CD4-positive, alpha-beta T cell treated with Interleukin-6 for 4 hours (primary cell): ENCODE measurements around the gene GOLGA6C.
"Not testable (repeated sequence)": the region's sequence is repeated elsewhere in the genome, so short reads cannot be mapped to it uniquely, and the experiment has no call there.

Experiments used
- DNase-seq: peaks from one replicate; pipeline ENCODE4 v3.0.0-alpha.2; 2020; ENCODE audit warnings: mixed read lengths

Gene GOLGA6C

DNA sequence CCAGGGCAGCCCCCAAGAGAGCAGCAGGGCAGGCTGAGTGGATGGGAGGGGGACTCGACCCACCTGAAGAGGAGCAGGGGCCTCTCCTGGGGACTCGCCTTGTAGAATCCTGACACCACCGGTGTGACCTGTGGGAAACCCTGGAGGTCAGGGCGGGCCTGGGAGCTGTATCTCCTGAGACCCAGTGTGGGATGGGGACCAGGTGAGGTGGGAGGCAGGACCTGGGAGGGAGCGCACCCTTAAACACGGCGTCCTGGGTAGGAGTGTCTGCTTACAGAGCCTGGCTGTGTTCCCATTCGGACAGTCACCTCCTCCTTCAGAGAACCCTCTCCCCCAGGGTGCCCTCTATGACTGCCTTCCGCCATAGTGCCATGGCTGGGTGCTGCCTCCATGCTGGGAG is 29.3 kb upstream of the GOLGA6C start:
- no peak for DNase-seq

DNA sequence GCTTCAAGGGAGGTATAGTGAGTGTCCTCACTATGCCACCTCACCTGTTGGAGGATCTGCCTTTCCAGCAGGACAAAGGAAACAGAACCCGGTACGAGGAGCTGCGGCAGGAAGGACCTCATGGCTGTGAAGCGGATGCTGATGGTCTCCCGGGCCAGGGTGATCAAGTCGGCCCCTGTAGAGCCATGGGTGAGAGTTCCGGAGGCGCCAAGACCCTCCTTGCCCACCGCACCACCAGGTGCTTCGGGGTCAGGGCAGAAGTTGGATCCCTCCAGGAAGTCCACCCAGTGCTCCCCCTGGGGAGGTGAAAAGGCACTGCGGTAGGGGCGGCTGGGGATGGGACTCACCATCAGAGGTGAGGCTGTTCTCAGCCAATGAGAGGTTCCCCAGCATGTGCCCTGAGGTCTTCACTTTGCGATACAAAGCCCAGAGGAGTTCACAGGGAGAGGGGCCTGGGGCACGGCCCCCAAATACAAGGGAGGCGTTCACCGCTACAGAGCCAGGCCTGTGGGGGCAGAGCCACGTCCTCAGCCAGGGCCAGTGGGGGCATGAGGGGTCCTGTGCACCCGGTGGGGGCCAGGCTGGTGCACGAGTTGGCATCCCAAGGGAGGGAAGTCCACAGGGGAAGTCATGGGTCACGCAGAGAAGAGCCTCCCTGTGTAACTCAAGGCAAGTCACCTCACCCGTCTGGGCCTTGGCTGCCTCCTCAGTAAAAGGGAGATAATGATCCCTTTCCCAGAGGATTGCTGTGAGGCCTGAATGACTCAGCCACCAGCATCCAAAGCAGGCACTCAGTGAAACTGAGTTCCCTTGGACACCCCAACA is 28.7 kb upstream of the GOLGA6C start:
- DNase-seq, result no peak

DNA sequence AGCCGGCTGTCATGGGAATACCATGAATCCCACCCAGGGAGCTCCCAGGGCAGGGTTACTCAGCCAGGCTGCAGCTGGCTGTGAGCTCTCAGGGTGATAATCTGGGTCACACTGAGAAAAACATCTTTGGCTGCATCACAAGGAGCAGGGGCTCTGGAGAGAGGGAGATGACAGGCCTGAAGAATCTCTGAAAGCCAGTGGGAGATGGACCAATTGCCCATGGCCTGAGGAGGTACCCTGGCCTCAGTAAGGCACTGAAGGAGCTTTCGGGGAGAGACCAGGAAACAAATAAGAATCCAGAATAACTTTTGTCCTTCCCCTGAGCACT is 28.2 kb upstream of the GOLGA6C start:
- DNase-seq, result no peak

DNA sequence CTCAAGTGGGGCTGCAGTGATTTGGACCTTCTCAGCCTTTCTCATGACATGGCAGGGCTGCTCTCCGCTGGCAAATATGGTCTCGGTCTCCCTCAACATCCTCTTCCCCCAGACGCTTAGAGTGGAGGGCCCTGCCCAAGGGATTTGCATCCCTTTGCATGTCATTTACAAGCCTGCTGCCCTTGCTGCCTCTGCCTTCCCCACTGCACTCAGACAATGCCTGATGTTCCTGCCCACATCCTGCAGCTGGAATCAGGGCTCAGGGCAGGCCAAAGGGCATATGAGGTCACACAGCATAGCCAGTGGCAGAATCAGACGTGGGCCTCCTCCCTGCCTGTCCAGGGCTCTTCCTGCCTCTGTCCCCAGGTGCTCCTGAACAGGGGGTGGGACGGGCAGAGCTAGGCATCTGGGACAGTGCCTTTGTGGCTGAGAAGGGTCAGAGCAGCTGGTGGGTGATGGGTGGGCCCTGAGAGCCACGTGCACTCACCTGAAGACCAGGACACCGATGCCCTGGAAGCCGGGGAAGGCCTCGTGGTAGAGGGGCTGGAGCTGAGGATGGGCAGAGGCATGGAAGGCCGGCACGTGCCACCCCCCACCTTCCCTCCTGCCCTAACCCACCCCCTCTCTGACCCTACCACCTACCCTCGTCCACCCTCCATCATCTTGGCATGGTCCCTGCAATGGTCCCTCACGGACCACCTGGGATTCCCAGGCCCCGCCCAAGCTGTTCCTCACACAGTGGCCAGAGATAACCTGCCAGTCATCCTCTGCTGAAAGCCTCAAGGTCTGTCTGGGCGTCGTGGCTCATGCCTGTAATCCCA is 27.4 kb upstream of the GOLGA6C start:
- DNase-seq, result no peak

DNA sequence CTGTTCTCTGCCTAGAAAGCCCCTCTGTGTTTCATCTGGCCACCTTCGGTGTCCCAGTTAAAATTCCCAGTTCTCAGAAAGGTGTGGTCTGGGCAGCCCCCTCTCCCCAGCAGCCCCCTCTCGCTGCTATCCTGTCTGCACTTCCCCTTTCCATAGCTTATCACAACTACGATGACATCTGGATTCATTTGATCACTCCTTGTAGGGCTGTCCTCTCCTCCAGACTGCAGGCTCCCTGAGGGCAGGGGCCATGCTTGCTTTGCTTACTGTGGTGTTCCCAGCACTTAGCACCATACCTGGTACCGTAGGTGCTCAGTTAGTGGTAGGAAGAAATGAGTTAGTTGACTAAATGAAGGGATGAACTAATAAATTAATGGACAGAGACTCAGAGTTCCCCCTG is 26.3 kb upstream of the GOLGA6C start:
- DNase-seq, result no peak

DNA sequence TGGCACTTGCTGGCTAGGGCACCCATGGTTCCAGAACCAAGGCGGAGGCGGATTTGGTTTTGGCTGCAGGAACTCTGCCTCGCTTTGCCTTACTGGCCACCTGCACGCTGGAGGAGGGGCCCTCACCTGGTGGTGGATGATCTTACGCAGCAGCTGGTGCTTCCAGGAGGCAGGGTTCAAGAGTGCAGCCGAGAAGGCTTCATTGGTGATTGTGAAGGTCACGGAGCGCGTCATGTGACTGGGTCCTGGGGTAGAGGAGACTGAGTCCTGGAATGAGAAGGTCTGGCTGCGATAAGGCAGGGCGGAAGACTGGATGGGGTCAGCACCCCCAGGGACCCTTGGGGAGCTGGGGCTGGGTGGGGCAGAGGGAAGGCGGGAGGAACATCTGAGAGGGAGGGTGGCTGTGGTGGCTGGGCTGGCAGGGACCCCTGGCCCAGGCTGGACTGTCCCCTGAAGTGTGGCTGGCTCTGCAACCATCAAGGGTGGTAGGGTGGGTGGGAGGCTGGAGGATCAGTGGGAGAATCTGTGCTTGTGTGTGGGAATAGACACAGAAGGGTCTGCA is 25.8 kb upstream of the GOLGA6C start:
- DNase-seq, result no peak

DNA sequence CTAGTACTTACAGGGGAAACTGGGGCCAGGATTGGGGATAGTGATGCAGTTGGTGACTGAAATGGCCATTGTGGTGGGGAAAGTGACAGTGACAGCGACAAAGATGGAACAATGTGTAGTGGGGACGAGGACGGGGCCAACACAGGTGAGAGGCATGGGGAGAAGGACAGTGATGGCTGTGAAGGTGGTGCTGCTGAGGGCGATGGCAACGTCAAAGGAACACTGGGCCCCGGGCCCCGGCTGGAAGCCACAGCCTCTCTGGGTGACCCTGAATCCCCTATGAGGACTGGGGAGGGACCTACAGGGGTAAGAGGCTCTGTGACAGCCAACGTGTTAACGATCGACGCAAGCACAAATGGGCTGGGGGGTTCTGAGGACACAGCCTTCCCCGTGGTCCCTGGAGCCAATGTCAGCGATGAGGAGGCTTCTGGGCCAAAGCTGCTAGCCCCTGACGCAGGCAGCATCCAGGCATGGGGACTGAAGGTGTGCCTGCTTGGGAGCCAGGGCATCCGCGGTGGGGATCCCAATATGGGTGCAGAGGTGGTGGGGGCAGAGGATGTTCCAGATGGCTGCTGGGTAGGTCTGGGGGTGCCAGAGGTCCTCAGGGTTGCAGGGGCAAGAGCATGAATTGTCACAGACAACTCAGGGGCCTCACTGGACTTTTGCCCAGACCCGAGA is 25.2 kb upstream of the GOLGA6C start:
- DNase-seq, result no peak

DNA sequence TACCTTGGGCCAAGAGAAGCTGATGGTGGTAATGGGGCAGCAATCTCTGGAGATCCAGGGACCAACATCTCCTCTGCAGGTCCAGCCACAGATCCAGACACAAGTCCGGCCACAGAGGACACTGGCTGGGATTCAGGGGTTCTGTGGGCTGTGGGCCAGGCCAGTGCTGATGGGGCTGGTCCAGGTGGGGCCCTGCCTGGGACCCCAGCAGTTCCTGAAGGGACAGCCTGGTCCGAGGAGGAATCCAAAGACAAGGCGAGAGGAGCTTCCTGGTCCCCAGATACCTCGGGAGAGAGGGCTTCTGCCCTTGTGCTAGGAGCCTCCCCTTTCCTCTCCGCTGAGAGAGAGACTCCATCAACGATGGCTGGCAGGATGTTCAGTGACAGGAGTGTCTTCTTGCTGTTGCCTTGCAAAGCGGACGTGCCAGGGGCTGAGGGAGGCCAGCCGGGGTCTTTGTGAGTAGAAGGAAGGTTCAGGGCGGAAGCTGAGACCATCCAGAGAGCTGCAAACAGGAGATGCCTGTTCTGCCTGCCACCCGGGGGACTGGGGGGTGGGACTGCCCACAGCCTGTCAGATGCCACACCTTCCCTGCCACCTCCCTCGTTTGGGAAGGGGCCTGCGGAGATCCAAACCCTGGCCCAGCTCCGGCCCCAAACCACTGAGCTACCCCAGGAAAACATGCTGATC is 24.5 kb upstream of the GOLGA6C start:
- DNase-seq, result no peak

DNA sequence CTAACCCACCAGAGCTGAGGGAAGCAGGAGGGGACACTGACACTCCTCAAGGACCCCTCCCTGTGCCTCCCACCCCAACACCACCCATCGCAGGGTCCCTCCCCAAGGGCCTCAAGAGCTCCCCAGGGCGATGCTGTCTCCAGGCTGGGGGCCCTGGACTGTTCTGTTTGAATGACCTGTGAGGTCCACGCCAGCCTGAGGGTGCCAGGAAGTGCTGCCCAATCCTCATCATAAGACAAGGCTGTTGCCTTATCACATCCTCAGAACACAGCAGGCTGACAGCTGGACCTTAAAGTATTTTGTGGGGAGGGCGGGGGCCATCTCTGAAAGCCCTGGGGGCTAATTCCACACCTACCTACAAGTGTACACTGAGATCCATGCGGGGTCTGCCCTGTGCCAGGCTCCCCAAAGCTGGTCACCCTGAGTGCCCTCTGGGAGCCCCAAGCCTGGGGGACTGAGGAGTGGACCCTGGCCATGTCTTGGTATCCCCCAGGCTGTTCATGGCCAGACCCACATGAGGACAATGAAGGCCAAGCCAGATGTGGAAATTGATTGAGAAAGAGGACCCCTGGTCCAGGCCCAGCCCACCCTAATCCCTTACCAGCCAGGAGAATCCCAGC is 23.8 kb upstream of the GOLGA6C start:
- no peak for DNase-seq

DNA sequence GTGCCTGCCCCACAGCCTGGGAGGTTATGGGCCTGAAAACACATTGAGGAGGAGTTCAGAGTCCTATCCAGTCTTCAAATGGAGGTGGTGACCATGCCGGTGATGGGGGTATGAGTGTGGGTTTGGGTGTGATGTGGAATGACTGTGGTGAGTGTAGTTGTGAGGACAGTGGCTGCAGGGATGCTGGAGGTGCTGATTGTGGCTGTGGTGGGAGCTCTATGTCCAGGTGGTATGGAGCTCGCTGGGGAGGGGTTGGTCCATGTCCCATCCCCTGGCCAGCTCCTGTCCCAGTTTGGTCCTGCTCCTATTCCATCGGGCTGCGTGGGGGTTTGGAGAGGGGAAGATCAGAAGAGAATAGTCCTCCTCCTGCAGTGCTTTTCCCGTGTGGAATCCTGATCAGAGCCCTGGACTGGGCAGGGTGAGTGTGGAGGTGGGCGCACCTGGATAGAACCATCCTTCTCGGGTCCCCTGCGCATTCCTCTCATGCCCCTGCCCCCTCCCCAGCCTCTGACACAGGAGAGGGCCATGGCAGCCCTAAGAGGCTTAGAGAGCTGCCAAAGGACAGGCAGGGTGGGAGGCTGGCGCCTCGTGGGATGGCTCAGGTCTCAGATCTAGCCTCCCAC is 23.0 kb upstream of the GOLGA6C start:
- no peak for DNase-seq

DNA sequence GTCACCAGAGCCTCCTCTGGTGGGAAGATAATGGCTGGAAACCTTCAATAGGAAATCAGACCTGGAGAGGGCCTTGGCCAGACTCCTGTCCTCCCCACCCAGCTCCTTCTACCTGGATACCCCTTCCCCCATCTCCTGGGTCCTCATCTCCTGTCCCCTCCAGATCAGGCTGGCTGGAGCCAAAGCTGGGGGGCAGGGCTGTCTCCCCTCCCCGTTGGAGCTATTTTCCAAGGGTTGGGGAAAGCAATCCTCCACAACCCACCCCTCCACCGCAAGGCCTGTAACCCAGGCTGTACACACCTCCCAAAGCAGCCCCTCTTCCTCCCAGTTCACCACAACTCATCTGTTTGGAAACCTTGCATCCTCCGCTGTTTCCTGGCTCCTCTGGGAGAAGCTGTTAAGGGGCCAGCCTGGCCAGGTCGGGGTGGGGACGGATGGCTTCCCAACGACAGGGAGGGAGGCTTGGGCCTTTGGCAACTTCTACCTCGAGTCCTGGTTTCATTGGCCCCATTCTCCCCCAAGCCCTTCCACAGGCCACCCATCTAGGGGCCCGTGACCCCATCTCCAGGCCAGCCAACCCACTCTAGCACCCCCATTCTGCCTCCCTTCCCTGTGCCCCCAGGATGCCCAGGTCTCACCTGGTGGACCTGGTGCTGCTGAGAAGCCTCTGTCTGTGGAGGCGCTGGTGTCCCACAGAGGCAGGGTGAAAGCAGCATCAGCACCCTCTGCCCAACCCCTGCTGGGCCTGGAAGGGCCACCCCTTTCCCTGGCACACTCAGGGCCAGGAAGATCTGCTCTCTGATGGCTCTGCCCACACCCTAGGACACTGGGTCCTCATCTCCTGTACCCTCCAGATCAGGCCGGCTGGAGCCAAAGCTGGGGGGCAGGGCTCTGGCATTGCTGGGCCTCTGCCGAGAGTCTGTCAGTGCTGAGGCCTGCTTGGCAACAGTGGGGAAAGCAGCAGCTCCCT is 22.1 kb upstream of the GOLGA6C start:
- DNase-seq, result no peak

DNA sequence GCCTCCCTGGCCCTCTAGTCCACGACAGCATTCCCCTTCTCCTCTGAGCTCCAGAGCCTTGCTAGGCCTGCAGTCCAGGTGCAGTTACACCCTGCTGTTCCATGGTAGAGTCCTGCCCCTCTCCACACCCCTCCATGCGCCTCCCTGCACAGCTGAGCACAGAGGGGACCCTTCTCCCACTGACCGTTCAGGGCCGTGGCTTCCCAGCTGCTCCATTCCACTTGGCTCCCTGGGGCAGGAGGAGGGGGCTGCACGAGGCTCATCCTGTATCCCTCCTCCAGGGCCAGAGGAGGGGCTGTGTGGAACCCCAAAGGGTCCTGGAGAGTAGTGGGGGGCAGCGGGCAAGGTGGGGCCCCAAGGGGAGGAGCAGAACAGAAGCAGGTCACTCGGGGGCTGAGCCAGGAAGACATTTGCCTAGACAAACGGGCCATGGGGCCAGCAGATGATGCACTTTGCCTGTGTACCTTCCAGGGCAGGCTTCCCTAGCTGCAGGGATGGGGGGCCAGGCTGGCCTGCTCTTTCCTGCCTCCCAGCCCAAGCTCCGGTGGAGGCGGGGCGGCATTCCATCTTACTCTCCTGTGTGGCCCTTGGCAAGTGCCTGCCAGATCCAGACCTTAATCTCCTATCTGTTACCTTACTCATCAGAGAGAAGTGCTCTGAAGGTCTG is 20.7 kb upstream of the GOLGA6C start:
- no peak for DNase-seq

DNA sequence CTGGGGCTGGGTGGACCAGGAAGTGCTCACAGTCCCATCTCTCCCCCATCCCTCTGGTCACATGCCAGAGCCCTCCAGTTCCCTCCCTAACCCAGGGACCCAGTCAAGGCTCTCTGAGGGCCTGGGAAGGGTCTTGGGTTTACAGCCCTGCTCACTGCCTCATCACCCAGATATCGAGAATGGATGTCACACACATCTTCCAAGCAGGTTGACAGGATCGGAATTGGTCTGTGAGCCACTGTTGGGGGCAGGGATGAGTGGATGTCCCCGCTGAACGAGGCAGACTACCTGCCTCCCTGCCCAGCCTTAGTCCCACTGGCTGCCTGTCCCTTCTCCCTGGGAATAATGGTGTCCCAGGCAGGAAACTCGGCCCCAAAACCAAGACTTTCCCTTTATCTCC is 20.0 kb upstream of the GOLGA6C start:
- DNase-seq, result no peak

DNA sequence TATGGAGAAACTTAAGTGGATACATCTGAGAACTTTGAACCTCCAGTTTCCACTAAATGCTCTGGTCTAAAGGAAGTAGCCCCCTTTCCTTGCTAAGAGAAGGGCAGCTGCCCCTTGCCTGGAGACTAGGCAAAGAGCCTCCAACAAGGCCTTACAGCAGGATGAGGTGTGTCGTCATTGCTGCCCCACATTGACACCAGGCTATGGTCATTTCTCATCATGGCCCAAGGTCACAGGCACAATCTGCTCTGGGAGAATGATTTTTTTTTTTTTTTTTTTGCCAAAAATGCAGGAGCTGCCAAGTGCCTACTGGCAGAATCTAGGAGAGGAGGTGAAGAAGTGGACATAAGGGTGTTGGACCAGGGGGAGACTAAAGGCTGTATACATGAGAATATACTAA is 12.4 kb upstream of the GOLGA6C start:
- DNase-seq, result not testable (repeated sequence)

DNA sequence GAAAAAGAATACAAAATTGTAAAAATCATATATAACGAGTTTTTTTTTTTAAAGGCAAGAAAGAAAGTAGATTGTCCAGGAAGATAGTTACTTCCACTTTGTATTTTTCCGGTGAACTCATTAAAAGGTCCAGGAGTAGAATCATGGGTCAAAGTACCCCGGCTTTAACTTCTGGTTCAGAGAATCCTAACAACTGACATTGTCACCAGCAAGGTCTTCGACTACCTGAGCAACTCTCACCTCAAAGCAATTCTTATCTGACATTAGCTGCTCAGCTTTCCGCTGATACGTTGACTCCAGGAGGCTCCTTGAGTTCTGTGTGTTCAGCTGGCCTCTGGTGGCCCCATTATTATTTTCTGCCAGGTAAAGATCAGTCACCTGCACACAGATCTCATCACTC is 9.1 kb upstream of the GOLGA6C start:
- DNase-seq, result not testable (repeated sequence)

DNA sequence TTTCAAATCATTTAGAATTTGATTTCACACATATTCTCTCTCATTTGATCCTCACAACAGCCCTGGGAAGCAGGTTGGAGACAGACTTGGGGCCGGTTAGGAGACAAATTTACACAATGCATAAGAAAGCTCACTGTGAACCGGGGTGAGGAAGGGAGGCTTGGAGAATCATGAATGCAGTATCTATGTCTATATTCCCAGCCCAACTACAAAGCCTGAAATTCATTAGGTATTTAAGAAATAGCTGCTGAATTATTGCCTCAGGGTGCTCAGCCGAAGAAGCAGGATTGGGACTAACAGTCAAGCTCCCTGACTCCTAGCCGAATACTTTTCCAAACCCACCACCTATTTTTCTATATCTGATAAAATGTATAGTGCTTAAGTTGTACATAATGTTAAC is 8.4 kb upstream of the GOLGA6C start:
- DNase-seq, result no peak

DNA sequence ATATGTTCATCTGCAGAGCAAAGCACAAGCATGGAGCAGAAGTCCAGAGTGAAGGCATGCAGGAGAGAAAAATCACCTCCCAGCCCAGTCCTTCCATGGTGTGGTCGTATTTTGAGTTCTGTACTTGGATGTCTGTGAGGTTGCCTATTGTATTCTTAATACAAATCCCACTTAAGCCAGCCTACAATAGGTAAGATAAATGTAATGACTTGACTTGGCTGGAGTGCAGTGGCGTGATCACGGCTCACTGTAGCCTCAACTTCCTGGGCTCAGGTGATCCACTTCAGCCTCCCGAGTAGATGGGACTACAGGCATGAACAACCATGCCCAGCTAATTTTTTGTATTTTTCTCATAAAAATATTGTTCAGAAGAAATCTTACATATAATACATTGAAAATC is 6.8 kb upstream of the GOLGA6C start:
- DNase-seq, result not testable (repeated sequence)

DNA sequence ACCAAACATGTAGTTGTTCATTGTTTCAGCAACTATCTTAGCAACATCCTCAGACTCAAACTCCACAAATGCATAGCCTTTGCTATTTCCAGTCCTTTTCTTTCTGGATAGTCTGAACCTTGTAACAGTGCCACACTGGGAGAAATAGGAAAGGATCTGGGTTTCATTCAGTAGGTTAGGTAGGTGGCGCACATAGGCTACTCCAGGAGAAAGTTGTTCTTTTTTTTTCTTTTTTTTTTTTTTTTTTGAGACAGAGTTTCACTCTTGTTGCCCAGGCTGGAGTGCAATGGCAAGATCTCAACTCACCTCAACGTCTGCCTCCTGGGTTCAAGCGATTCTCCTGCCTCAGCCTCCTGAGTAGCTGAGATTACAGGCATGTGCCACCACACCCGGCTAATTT is 5.8 kb upstream of the GOLGA6C start:
- not testable (repeated sequence) for DNase-seq

DNA sequence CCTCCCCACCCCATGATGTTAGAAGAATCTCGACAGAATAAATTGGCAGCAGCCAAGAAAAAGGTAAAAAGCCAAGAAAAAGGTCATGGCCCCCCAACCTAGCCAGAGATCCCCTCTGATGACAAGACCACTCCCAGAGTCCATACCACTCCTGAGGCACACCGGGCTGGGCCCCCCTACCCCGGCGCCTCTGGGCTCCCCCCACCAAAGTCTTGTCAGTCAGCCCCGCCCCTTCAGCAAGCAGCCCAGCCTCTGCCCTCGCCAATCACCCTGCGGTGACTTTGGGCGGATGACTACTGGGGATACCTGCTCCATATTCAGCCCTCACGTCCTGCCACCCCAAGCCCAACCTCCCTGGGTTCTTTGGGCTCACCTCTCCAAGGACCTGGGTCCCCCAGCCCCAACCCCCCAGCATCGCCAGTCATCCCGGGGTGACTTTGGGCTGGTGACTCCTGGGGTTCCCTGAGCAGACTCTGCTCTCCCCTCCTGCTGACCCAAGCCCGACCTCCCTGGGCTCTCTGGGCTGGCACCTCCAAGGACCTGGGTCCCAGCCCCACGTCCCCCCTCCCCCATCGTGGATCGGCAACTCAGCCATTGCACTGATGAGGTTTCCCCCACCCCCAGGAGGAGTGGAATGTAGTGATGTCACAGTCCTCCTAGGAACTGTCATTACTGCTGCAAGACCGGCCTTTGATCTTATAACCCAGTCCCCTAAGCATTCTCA is 648 bp downstream of the GOLGA6C start:
- DNase-seq, result not testable (repeated sequence)
